Measurements from ENCODE around the gene FBXO11. TPM values are rescaled to one million over a fixed set of nuclear protein-coding genes. Genes with fewer than 3 reads are reported as not detected.

Gene FBXO11
- total RNA-seq, 1 experiment from 2014 or later, result 43.8 TPM

DNA sequence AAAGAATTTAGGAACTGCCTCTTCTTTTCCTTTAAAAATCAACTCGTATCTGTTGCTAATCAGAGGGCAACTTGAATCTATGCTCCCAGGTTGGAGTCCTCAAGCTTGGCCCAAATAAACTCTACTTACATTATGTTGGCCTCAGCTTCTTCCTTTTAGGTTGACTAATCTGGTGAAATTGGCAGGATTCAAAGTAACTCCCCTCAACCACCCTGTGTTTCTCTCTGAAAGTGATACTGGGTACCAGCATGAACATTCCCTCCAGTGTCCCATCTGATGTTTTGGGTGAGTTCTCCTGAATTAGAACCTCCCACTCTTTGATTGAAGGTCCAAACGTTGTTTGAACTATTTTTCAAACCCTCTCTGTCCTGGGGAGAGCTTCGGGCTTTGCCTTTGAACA lies 164.7 kb downstream of the FBXO11 start:
- DNase-seq (ENCODE audit: low spot score) (no peak), ATAC-seq (no peak)
- TF ChIP-seq, protein P1, sequence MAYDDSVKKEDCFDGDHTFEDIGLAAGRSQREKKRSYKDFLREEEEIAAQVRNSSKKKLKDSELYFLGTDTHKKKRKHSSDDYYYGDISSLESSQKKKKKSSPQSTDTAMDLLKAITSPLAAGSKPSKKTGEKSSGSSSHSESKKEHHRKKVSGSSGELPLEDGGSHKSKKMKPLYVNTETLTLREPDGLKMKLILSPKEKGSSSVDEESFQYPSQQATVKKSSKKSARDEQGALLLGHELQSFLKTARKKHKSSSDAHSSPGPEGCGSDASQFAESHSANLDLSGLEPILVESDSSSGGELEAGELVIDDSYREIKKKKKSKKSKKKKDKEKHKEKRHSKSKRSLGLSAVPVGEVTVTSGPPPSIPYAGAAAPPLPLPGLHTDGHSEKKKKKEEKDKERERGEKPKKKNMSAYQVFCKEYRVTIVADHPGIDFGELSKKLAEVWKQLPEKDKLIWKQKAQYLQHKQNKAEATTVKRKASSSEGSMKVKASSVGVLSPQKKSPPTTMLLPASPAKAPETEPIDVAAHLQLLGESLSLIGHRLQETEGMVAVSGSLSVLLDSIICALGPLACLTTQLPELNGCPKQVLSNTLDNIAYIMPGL (CRISPR knock-in tag; IDR thresholded peaks at IDR 0.05), result no peak
- no peak for TF ChIP-seq GABPB1 (CRISPR knock-in tag; IDR thresholded peaks at IDR 0.05)
- TF ChIP-seq, protein P2, sequence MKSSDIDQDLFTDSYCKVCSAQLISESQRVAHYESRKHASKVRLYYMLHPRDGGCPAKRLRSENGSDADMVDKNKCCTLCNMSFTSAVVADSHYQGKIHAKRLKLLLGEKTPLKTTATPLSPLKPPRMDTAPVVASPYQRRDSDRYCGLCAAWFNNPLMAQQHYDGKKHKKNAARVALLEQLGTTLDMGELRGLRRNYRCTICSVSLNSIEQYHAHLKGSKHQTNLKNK (CRISPR knock-in tag; IDR thresholded peaks at IDR 0.05), result no peak
- TF ChIP-seq, protein P3, sequence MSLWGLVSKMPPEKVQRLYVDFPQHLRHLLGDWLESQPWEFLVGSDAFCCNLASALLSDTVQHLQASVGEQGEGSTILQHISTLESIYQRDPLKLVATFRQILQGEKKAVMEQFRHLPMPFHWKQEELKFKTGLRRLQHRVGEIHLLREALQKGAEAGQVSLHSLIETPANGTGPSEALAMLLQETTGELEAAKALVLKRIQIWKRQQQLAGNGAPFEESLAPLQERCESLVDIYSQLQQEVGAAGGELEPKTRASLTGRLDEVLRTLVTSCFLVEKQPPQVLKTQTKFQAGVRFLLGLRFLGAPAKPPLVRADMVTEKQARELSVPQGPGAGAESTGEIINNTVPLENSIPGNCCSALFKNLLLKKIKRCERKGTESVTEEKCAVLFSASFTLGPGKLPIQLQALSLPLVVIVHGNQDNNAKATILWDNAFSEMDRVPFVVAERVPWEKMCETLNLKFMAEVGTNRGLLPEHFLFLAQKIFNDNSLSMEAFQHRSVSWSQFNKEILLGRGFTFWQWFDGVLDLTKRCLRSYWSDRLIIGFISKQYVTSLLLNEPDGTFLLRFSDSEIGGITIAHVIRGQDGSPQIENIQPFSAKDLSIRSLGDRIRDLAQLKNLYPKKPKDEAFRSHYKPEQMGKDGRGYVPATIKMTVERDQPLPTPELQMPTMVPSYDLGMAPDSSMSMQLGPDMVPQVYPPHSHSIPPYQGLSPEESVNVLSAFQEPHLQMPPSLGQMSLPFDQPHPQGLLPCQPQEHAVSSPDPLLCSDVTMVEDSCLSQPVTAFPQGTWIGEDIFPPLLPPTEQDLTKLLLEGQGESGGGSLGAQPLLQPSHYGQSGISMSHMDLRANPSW (CRISPR knock-in tag; conservative IDR thresholded peaks at IDR 0.05; ENCODE audit: low read depth), result no peak
- H3K4me1 Mint-ChIP-seq, result peaks cover 39% of the 10 kb centered on the region
- H3K27ac Mint-ChIP-seq, result no peak overlapping the region
- H3K9me3 Mint-ChIP-seq, result peaks cover 8% of the 10 kb centered on the region
- ChIA-PET CTCF (interaction anchor here (0.6 to 1.0 kb wide), 3 partner anchors 26 to 419 kb away, joined by 3 read pairs; no protein-coding TSS in a partner anchor), POLR2A (no interaction called here)
- no peak overlapping the region for H3K4me3 Mint-ChIP-seq
- H3K36me3 Mint-ChIP-seq, result peaks cover 8% of the 10 kb centered on the region
- H3K27me3 Mint-ChIP-seq (ENCODE audit: low read depth), result no peaks in the 10 kb centered on the region; the same call in 1 of the 2 replicates

DNA sequence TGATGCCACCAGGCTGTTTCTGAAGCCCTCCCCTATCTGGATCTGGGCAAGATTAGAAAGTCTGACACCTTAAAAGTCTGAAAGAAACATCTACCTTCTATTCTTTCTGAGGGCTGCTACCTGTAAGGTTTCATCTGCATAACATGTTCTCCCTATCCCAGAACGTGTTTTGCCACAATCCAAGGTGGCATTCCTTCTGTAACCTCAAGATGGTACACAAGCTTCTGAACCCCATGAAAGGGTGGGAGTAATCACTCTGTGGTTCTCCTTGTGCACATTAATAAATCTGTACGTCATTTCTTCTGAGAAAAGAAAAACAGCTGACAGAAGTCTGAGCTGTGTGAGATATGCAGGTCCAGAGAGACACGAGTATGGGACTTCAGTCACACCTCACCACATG lies 165.2 kb downstream of the FBXO11 start:
- ChIA-PET CTCF (interaction anchor here (0.6 to 0.7 kb wide), 2 partner anchors 20 to 27 kb away, joined by 3 to 4 read pairs; no protein-coding TSS in a partner anchor), POLR2A (no interaction called here)
- Mint-ChIP-seq H3K27ac (no peak overlapping the region; the same call in 1 of the 2 replicates), H3K27me3 (ENCODE audit: low read depth) (no peaks in the 10 kb centered on the region), H3K4me3 (no peak overlapping the region), H3K4me1 (peaks cover 39% of the 10 kb centered on the region), H3K36me3 (peaks cover 4% of the 10 kb centered on the region), H3K9me3 (peaks cover 3% of the 10 kb centered on the region)
- DNase-seq (ENCODE audit: low spot score) (no peak), ATAC-seq (no peak)
- TF ChIP-seq ZBTB21 (CRISPR knock-in tag; IDR thresholded peaks at IDR 0.05; ENCODE audit: borderline replicate concordance) (no peak), NR3C1 (CRISPR knock-in tag; conservative IDR thresholded peaks at IDR 0.05; ENCODE audit: low read depth) (no peak), ZNF121 (CRISPR knock-in tag; IDR thresholded peaks at IDR 0.05) (no peak), NFE2L1 (CRISPR knock-in tag; IDR thresholded peaks at IDR 0.05) (no peak), GABPB1 (CRISPR knock-in tag; IDR thresholded peaks at IDR 0.05) (no peak), GTF2I (CRISPR knock-in tag; conservative IDR thresholded peaks at IDR 0.05) (no peak)
- TF ChIP-seq, protein P4, sequence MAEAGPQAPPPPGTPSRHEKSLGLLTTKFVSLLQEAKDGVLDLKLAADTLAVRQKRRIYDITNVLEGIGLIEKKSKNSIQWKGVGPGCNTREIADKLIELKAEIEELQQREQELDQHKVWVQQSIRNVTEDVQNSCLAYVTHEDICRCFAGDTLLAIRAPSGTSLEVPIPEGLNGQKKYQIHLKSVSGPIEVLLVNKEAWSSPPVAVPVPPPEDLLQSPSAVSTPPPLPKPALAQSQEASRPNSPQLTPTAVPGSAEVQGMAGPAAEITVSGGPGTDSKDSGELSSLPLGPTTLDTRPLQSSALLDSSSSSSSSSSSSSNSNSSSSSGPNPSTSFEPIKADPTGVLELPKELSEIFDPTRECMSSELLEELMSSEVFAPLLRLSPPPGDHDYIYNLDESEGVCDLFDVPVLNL (CRISPR knock-in tag; IDR thresholded peaks at IDR 0.05; ENCODE audit: borderline replicate concordance, low read depth), result no peak
- TF ChIP-seq, protein P5, sequence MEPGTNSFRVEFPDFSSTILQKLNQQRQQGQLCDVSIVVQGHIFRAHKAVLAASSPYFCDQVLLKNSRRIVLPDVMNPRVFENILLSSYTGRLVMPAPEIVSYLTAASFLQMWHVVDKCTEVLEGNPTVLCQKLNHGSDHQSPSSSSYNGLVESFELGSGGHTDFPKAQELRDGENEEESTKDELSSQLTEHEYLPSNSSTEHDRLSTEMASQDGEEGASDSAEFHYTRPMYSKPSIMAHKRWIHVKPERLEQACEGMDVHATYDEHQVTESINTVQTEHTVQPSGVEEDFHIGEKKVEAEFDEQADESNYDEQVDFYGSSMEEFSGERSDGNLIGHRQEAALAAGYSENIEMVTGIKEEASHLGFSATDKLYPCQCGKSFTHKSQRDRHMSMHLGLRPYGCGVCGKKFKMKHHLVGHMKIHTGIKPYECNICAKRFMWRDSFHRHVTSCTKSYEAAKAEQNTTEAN (CRISPR knock-in tag; IDR thresholded peaks at IDR 0.05), result no peak
- TF ChIP-seq, protein P6, sequence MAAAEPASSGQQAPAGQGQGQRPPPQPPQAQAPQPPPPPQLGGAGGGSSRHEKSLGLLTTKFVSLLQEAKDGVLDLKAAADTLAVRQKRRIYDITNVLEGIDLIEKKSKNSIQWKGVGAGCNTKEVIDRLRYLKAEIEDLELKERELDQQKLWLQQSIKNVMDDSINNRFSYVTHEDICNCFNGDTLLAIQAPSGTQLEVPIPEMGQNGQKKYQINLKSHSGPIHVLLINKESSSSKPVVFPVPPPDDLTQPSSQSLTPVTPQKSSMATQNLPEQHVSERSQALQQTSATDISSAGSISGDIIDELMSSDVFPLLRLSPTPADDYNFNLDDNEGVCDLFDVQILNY (CRISPR knock-in tag; IDR thresholded peaks at IDR 0.05), result no peak
- TF ChIP-seq, protein P7, sequence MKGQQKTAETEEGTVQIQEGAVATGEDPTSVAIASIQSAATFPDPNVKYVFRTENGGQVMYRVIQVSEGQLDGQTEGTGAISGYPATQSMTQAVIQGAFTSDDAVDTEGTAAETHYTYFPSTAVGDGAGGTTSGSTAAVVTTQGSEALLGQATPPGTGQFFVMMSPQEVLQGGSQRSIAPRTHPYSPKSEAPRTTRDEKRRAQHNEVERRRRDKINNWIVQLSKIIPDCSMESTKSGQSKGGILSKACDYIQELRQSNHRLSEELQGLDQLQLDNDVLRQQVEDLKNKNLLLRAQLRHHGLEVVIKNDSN (CRISPR knock-in tag; IDR thresholded peaks at IDR 0.05), result no peak

Other genes starting within 250 kb of the FBXO11 start
- 235 to 275 TPM (median 247 TPM) in 3 replicates for gene MSH6, start 123.4 kb downstream of the FBXO11 start, total RNA-seq (2021)